HG02759 (cell line): ENCODE results near the gene LRIT1.
"Not testable (repeated sequence)": the region's sequence is repeated elsewhere in the genome, so short reads cannot be mapped to it uniquely, and the experiment has no call there.

Experiments
- ATAC-seq: cut with Tn5 transposase; IDR thresholded peaks from one replicate; pipeline ENCODE4 v1.9.1; 2021; ENCODE audit warnings: mild to moderate bottlenecking, moderate library complexity; ENCODE audit not compliant: unreplicated experiment

The LRIT1 gene, protein sequence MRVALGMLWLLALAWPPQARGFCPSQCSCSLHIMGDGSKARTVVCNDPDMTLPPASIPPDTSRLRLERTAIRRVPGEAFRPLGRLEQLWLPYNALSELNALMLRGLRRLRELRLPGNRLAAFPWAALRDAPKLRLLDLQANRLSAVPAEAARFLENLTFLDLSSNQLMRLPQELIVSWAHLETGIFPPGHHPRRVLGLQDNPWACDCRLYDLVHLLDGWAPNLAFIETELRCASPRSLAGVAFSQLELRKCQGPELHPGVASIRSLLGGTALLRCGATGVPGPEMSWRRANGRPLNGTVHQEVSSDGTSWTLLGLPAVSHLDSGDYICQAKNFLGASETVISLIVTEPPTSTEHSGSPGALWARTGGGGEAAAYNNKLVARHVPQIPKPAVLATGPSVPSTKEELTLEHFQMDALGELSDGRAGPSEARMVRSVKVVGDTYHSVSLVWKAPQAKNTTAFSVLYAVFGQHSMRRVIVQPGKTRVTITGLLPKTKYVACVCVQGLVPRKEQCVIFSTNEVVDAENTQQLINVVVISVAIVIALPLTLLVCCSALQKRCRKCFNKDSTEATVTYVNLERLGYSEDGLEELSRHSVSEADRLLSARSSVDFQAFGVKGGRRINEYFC

DNA sequence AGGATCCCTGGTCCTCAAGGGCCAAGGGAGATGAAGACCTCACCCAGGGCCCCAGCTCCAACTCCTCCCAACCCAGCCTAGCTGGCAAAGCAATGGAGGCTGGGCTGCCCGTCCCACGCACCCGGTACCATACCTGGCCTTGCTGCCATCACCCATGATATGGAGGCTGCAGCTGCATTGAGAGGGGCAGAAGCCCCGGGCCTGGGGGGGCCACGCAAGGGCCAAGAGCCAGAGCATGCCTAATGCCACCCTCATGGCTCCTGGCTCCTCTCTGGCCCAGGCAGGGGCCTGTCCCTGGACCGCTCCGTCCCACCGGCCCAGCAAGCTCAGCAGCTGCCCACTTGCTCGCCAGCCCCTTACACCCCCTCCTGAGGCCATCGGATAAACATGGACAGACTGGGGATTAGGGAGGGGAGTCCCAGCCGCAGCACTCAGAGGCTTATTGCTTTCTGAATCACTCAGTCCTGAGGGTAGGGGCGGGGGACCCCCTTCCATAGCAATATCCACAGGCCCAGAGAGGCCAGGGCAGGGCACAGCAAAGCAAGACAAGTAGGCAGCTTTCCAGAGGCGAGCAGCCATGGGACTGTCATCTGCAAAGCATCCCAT lies at the start of gene LRIT1:
LRIT1 (minus strand) TSS at position 362 of the 606 bp plus-strand sequence; CDS start at position 255, 107 bp downstream.
- ATAC-seq: no peak

DNA sequence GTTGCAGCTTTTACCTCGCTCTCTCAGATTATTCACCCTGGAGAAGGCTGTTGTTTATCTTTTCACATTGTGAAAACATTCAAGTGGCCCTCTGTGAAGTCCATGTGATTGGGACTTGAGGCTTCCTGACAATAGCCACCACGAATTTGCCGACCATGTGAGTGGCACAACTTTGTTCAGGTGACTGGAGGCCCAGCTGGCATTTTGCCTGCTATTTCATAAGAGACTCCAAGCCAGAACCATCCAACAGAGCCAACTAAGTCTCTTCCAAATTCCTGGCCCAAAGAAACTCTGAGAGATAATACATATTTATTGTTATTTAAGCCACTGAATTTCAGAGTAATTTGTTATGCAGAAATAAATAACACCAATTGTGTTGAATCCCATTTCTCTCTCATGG lies 48.9 kb upstream of the LRIT1 start:
- no peak for ATAC-seq

DNA sequence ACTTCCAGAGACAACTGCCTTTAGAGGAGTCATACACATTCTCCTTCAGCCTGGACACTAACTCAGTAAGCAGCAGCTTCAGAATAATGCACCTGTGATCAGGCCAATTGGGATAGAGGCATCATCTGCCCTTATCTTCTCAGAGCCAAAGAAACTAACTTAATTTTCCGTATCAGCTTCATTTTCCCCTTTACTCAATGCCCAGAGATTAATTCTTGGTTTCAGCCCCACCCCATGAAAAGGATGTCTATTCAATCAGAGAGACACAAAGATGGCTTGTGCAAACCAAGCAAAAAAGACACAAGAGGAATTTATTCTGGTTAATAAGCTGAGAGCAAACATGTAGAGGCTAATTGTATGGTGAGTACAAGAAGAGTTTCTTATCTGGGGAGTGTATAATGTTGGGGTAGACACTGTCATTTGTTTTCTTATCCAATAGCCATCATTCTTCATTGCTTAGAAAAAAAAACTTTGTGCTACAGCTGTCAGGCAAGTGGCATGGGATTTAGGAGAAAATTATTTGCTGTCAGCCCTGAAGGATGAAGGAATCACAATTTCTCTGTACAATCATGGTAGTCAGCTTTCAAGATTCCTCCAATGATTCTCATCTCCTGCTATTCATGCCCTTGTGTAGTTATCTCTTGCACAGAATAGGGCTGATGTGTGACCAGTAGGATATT lies 48.3 kb upstream of the LRIT1 start:
- no peak for ATAC-seq

- no peak for ATAC-seq
Measured at GRCh38 chr10:84288151-84288550, 46.8 kb upstream of the LRIT1 start.

DNA sequence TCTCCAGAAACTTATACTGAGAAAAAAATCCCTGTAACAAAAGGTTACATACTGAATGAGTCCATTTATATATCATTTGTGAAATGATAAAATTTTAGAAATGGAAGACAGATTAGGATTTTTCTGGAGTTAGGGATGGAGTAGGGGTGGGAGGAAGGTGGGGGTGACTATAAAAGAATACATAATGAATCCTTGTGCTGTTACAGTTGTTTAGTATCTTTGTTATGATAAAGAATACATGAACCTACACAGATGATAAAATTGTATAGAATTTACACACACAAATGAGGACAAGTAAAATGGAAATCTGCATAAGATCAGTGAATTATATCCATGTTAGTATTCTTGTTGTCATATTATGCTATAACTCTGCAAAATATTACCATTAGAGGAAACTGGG lies 45.3 kb upstream of the LRIT1 start:
- ATAC-seq: no peak

GRCh38 chr10:84279876-84280475 lies 38.6 kb upstream of the LRIT1 start:
- ATAC-seq: not testable (repeated sequence)

- ATAC-seq: no peak
Measured at GRCh38 chr10:84270708-84271107, 29.4 kb upstream of the LRIT1 start.

GRCh38 chr10:84269773-84270172 lies 28.4 kb upstream of the LRIT1 start:
- no peak for ATAC-seq

GRCh38 chr10:84269162-84269561 lies 27.8 kb upstream of the LRIT1 start:
- ATAC-seq: no peak

- peak; percentile 43 for ATAC-seq
Measured at GRCh38 chr10:84267503-84268126, 26.3 kb upstream of the LRIT1 start.

- ATAC-seq: no peak
Measured at GRCh38 chr10:84265418-84265817, 24.1 kb upstream of the LRIT1 start.

DNA sequence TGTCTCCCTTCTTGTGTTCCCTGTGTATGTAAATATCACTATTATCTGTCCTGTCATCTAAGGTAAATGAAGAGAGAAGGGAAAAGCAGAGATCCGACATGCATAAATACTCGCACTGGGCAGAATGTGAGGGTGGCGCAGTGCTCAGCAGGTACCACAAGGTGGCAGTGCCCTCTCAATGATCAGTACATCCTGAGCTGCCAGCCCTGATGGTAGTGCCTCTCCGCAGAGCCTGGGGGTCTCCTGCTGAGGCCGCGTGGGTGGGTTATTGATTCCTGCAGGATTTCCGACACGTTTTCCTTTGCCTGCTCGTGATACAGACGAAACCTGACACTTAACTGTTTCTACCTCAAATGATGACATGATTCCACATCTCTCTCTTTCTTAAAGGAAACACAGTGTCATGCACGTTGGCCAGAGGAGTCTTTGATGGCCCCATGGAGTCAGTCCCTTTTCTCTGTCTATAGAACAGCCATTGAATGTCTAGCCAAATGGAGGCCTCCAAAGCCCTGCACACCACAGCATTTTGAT lies 23.3 kb upstream of the LRIT1 start:
- peak; percentile 95 for ATAC-seq

- ATAC-seq: no peak
Measured at GRCh38 chr10:84263716-84264115, 22.4 kb upstream of the LRIT1 start.

- ATAC-seq: no peak
Measured at GRCh38 chr10:84262190-84262956, 21.0 kb upstream of the LRIT1 start.

- no peak for ATAC-seq
Measured at GRCh38 chr10:84261236-84261915, 20.0 kb upstream of the LRIT1 start.

GRCh38 chr10:84258034-84258695 lies 16.8 kb upstream of the LRIT1 start:
- ATAC-seq: no peak

- ATAC-seq: no peak
Measured at GRCh38 chr10:84257343-84258020, 16.1 kb upstream of the LRIT1 start.
